RWPE1 (cell line): ENCODE measurements around the gene METTL15.

Experiments
- CTCF ChIA-PET: fragments of 350-600 bp; sonication (Branson Sonifier 250); formaldehyde crosslinking; extraction: SDS; loops from one replicate; lab custom pipeline; 2021; lab: Yijun Ruan, JAX
- POLR2A ChIA-PET: fragments of 400-600 bp; formaldehyde crosslinking; extraction: SDS; loops from one replicate; lab custom pipeline; 2020; ENCODE audit warnings: antibody characterized with exemption; ENCODE audit not compliant: low non-redundant PET; lab: Yijun Ruan, JAX
- DNase-seq: peaks from one replicate; pipeline ENCODE4 v3.0.0; 2012; ENCODE audit warnings: low spot score
- H3K27ac ChIP-seq: fragments of 450-650 bp; 2 replicates; pipeline ENCODE4 v1.5.1; 2017
- CTCF ChIP-seq: fragments of 450-650 bp; conservative IDR thresholded peaks from 2 replicates; pipeline ENCODE4 v1.5.1; 2017; ENCODE audit warnings: low read depth, mild to moderate bottlenecking

Gene METTL15

GRCh38 chr11:28110108-28110820 is 2.1 kb downstream of the METTL15 start:
- H3K27ac ChIP-seq = peak overlapping the region; percentile 83
- TF ChIP-seq CTCF = no peak
- POLR2A ChIA-PET = no interaction called here
- DNase-seq = peak; percentile 57
- CTCF ChIA-PET = interaction anchor here (0.7 kb wide), 1 partner anchor 90 kb away, joined by 4 read pairs; no protein-coding TSS in a partner anchor

DNA sequence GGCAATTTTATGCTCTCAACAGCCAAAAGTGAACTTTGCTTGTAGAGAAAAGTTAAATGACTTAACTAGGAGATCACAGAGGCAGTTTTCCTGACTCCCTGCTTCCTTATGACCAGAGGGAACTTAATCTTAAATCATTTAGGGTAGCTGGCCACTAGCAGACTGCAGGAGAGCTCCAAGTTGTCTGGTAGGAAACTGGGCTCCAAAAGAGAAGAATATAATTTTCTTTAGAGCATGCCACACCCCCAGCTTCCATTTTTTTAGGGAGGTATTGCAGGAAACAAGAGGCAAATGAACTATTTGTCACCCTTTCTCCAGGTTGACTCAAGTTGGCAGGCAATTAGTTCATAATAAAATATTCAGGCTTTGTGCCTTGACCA is 2.6 kb downstream of the METTL15 start:
- no peak overlapping the region for H3K27ac ChIP-seq
- no peak for DNase-seq
- ChIA-PET CTCF (interaction anchor here (0.7 kb wide), 1 partner anchor 90 kb away, joined by 4 read pairs; no protein-coding TSS in a partner anchor), POLR2A (no interaction called here)
- no peak for TF ChIP-seq CTCF

- H3K27ac ChIP-seq = no peak overlapping the region
- TF ChIP-seq CTCF = no peak
- ChIA-PET CTCF (interaction anchor here (0.6 kb wide), 1 partner anchor 26 kb away, joined by 3 read pairs; no protein-coding TSS in a partner anchor), POLR2A (no interaction called here)
- no peak for DNase-seq
These were observed 5.9 kb downstream of the METTL15 start for GRCh38 chr11:28114116-28114515.

GRCh38 chr11:28114731-28115130 is 6.5 kb downstream of the METTL15 start:
- ChIA-PET CTCF (interaction anchor here (0.7 kb wide), 1 partner anchor 189 kb away, joined by 3 read pairs; no protein-coding TSS in a partner anchor), POLR2A (no interaction called here)
- H3K27ac ChIP-seq = no peak overlapping the region
- TF ChIP-seq CTCF = no peak
- DNase-seq = no peak

DNA sequence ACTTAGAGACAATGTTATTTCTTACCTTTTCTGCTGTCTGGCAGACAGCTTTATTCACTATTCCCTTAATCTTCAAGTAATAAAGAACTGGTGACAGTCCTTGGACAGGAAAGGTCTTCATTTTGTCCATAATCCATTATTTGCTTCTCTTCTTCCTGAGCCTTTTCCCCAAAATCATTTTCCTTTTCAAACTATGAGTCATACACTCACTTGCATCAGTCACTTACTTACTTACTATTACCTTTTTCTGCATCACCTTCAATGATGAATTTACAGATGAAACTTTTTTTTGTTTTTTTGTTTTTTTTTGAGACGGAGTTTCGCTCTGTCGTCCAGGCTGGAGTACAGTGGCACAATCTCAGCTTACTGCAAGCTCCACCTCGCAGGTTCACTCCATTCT is 9.5 kb downstream of the METTL15 start:
- H3K27ac ChIP-seq = no peak overlapping the region
- no peak for DNase-seq
- ChIA-PET CTCF (no interaction called here), POLR2A (no interaction called here)
- TF ChIP-seq CTCF = no peak

DNA sequence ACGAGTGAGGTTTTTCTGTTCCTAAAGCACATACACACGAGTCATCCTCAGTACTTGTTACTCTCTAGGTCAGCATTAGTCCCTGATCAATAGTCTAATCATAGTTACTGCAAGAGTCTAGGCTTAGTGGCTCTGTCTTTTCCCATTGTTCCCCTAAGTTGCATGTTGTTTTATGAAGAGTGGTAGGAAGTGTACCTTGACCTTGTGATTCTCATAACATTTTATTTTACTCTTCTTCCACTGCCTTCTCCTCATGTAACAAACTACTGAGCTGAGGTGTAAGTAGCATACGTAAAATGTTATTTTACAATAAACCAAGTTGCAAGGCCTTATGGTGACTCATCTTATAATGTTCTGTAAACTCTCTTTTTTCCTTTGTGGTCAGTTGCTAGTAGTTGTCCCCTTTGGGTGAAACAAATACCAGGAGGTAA is 15.0 kb downstream of the METTL15 start:
- no peak for DNase-seq
- no peak for TF ChIP-seq CTCF
- ChIA-PET POLR2A (no interaction called here), CTCF (interaction anchor here (0.6 kb wide), 1 partner anchor 420 kb away, joined by 3 read pairs; no protein-coding TSS in a partner anchor)
- no peak overlapping the region for H3K27ac ChIP-seq
